GM03348 (cell line): ENCODE results near the gene OSGIN1.
"Not testable (repeated sequence)": the region's sequence is repeated elsewhere in the genome, so short reads cannot be mapped to it uniquely, and the experiment has no call there.

Source experiments
- DNase-seq: peaks from one replicate; pipeline ENCODE4 v3.0.0; 2012; ENCODE audit warnings: low spot score

OSGIN1 gene

DNA sequence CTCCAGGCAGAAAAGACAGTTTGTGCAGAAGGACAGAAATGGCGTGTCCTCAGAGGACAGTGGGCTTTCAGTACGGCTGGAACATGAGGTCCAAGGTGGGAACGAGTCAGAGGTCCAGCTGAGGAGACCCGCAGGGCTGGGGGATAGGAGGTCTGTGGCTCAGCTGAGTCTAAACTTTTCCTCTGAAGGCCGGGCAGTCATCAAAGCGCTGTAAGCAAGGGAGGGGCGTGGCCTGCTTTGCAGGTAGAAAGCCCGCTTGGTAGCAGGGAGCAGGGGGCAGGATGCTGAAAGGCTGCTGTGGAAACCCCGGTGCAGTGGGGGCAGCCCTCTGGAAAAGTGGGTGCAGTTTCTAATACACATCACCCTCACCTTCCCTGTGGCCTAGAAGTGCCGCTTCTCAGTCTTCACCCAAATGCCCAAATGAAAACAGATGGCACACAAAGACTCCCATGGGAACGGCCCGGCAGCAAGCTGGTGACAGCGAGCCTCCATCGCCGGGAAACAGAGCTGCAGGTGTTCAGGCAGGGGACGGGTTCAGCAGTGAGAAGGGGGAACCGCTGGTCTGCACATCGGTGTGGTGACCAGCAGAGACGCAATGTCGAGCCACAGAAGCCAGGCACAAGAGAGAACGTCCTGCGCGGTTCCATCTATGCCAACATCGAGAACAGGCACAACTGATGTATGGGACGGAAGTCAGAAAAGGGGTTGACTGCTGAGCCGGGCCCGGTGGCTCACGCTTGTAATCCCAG is 12.2 kb upstream of the OSGIN1 start:
- DNase-seq = no peak

DNA sequence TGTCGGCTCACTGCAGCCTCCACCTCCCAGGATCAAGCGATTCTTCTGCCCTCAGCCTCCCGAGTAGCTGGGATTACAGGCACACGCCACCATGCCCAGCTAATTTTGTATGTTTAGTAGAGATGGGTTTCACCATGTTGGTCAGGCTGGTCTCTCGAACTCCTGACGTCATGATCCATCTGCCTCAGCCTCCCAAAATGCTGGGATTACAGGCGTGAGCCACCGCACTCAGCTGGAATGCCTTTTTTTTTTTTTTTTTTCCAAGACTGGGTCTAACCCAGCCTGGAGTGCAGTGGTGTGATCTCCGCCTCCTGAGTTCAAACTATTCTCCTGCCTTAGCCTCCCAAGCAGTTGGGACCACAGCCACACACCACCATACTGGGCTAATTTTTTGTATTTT is 11.5 kb upstream of the OSGIN1 start:
- not testable (repeated sequence) for DNase-seq

DNA sequence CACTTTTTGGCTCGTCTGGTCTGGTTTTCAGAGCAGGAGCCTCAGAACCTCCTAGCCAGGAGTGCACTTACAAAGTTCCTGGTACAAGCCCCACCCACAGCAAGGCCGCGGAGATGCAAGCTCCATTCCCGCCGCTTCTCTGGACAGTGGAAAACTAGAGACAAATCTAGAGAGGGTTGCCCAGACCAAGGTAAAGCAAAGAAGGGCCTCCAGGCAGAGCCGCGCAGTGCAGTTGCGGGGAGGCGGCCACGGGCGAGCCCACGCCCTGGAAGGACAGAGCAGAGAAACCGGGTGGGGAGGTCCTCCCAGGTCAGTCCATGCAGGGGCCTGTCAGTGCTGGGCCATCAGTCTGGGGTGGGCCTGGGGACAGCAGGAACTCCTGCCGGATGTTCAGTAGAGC is 11.0 kb upstream of the OSGIN1 start:
- DNase-seq = no peak

DNA sequence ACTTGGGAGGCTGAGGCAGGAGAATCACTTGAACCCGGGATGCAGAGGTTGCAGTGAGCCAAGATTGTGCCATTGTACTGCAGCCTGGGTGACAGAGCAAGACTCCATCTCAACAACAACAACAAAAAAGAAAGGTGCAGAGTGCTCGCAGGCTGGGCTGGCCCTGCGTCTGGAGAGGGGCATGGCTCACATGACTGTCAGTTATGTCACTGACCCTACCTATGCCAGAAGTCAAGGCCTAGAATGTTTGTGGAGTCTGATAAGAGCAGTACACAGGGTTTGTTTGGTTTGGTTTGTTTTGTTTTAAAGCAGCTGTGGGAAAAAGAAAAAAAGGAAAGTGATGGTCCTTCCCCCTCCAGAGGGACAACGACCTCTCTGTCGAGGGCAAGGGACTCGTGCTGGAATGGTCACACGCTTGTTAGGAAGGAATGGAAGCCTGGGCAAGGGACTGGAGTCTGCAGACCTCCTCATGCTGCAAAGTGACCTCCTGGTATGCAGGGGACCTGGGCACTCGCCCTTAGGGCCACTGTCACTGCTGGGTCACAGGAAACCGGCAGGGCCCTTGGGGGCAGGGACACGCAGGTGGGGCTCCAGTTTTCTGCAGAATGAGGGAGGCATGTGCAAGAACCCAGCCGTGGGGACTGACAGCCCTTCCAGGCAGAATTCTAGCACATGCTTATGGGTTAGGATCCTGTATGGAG is 10.1 kb upstream of the OSGIN1 start:
- DNase-seq = no peak

DNA sequence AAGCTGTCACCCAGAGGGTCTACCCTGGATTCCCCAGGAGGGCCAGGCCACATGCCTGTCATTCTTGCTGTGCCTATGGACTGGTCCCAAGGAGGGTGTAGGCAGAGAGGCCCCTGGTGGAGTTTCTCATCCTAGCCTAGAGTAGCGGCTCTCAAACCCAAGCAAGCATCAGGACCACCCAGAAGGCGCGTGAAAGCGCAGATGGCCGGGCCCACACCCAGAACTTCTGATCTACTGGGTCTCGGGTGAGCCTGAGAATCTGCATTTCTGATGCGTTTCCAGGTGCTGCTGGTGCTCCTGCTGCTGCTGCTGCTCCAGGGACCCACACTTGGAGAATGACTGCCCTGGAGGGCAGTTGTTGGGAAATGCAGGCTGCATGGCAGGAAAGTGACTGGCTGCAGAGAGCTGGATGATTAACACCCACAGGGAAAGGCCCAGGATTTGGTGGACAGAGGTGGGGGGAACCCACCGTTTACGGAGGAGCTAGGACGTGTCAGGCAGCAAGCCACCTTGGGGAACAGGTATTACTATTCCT is 9.5 kb upstream of the OSGIN1 start:
- DNase-seq = no peak

DNA sequence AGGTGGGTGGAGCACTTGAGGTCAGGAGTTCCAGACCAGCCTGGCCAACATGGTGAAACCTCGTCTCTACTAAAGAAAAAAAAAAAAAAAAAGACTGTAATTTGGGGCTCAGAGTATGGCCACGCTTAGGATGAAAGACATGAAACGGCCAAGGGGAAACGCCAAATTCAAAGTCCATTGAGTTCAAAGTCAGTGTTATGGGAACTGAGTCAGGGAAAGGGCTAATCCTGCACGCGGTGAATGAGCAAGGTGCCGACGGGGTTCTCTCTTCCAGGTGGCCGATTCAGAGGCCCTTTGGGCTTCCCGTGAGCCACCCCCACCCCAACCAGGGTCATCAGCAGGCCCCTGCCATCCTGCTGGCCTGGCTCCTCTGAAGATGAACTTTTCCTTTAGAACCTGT is 7.5 kb upstream of the OSGIN1 start:
- no peak for DNase-seq

DNA sequence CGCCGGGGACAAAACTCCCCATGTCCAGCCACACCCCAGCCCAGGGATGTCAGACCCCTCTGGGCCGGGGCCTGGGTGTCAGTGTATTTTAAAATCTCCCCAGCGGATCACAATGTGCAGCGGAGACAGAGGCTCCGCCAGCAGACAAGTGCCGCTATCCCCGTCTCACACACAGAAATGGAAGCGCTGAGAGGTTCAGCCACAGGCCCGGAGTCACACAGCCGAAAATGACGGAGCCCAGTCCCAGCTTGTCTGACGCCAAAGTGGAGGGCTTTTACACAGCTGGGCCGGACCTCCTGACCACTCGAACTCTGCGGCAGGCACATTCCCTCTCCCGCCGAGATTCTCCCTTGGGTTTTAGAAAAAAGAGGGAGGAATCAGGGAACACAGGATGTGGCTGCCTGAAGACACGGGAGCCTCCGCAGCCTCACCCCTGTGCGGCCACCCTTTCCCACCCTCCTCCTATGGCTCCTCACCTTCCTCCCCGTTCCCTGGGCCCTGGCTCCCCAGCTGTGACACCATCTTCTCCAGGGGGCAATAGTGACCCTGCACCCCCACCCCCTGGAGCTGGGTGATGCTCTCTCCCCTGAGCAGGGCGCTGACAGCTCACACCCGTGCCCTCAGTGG is 6.8 kb upstream of the OSGIN1 start:
- DNase-seq = no peak

DNA sequence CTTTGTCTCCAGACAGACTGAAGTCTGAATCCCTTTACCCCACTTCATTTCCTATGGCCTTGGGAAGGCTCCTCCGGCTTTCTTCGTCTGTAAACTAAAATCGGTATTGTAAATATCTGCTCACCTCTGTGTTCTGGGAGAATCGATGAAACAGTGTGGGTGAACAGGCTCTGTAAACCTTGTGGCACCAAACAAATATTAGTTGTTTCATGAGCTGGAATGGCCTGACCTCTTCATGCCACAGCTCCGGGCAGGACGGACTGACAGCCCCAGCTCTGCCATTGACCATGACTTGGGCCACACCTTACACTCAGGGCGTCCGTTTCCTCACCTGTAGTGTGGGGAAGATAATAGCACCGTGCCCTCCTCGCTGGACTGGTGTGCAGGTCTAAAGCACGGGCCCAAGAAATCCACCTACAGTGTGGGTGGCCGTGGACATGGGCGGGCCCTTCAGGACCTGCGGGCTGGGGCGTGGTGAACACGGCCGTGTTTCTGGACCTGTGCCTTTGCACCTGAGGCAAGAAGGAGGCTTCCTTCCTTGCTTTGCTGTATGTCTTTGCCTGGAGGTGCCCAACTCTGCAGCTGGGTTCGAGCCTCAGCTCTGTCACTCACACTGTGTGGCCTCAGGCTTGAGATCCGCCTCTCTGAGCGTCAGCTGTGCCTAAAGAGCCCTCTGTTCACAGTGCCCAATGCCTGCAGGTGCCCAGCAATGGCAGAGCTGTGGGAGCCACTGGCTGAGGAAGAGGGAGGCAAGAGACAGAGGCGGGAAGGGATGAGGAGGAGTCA is 6.1 kb upstream of the OSGIN1 start:
- DNase-seq = no peak

DNA sequence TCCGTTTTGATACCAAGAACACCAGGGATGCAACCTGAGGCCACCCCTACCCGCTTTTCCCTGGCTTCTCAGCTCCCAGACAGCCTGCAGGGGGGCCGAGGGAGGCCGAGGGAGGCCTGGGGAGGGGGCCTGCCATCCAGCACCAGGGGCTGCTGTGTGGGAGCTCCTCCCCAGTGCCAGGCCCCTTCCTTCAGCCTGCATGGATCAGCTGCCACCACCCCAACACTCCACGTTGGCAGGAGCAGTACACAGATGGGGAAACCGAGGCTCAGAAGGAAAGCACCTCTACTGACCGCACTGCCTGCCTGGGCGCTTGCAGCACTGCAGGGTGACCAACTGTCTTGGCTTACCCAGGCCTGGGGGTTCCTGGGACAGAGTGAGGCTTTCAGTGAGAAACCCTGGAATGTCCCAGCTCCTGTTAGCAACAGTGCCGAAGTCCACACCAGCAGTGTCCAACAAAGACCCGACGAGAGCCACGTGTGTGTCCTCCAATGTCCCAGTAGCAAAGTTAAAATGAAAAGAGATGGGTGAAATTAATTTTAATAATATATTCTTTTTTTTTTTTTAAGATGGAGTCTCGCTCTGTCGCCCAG is 5.3 kb upstream of the OSGIN1 start:
- DNase-seq = no peak

DNA sequence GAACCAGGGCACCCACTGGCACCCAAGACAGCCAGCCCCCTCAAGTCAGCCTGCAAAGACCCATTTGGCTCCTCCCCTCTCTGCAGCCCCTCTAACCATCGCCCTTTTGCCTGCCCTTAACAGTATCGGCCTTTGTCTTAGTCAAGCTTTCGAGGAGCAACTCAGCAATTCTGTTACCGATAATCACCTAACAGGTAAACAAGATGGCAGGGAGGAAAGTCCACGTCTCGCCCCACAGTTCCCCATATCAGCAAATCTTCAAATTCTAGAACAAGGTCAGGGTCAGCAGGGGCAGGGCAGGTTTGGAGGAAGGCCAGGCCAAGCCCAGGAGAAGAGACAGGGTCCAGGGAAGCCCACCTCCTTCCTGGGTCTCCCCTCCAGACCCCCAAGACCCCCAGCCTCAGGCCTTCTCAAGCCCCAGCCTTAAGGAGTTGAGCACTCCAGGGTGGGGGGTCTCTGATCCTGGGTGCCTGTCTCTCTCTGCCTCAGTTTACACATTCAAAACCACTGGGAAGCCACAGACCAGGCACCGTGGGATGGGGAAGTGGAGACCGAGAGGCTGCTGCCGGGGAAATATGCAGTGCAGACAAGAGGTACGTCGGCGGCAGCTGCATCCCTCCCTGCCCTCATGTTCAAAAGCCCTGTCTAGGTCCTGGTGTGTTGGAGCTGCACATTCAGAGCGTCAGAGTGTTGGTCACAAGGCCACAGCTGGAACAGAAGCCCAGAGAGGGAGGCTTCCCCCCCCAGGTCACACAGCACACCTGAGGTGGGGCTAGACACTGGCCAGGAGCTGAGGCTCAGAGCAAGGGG is 3.9 kb upstream of the OSGIN1 start:
- no peak for DNase-seq

DNA sequence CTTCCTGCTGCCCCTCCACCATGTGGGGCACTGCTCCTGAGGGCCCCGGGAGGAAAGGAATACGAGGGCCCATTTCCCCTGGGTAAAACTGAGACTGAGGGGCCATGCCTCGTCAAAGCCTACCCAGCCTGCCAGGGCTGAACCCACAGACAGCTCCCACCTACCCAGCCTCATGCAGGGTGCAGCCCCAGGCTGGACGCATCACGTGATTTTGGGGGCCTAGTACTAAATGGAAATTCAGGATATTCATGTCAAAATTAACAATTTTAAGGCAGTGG is 3.4 kb upstream of the OSGIN1 start:
- no peak for DNase-seq

DNA sequence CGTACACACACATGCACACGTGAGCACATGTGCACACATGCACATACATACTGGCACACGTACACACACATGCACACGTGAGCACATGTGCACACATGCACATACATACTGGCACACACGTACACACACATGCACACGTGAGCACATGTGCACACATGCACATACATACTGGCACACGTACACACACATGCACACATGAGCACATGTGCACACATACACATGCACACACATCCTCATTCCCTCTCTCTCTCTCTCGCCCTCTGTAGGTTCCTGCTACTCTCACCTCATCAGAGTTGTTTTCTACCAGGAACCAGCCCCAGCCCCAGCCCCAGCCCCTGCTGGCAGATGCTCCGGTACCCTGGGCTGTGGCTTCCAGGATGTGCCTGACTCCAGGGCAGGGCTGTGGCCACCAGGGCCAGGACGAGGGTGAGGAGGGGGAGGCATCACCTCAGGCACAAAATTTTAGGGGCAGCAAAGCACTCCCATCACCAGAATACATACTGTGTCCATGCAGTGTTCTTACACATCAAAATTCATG is 2.1 kb upstream of the OSGIN1 start:
- not testable (repeated sequence) for DNase-seq

DNA sequence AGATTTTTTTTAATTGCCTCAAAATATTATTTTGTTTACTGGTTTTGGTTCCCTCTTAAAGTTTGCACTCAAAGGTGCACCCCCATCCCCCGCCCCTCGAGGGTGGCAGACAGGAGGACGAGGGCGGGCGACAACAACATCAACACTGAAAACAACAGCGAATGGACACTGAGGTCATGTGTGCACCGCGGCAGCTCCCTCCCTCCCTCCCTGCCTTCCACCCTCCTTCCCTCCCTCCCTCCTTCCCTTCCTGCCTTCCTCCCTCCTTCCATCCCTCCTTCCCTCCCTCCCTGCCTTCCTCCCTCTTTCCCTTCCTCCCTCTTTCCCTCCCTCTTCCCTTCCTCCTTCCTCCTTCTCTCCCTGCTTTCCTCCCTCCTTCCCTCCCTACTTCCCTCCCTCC is 1.5 kb upstream of the OSGIN1 start:
- DNase-seq = no peak

DNA sequence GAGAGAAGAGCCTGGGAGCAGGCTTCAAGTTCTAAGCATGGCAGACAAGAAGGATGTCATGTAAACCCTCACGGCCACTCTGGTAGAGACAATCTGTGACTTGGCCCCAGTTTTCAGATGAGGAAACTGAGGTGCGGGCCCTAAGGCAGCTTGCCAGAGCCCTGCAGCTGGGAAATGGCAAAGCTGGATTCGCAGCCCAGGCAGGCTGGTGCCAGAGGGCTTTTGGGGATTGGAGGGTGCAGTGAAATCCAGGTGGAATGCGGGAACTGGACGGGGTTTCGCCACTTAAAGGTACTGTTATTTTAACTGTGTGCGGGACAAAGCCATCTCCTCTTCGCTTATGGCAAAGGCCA is 477 bp upstream of the OSGIN1 start:
- DNase-seq = peak; percentile 66

DNA sequence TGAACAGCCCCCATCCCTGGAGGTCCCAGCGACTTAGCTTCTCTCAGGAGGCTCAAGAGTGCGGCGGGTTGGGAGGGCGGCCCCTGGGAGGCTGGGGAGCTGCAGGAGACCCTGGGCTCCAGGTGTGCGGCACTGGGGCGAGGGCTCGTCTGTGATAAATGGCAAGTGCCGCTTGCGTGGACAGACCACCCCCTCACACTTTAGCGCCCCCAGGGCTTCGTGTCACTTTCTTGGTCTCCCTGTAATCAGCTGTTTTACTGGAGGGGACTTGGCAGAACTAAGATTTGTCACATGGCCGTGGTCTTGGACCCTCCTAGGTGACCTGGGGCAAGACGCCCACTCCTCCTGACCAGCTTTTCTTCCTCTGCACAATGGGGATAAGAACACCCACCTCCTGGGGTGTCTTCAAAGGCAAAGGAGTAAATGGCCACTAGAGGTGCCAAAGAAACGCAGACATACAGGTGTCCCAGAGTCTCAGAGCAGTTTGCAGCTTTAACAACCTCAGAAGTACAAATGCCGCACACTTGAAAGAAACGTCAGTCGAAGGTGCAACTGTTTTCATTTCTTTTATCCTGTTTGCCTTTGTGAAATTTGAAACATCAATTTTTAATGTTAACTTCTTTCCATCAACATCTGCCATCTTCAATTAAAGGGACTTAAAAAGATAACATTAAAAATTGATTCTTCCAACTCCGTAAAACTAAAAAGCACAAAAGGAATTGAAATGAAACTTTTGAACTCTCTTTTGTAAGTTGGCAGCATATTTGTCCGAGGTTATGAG is 946 bp downstream of the OSGIN1 start:
- DNase-seq = no peak

DNA sequence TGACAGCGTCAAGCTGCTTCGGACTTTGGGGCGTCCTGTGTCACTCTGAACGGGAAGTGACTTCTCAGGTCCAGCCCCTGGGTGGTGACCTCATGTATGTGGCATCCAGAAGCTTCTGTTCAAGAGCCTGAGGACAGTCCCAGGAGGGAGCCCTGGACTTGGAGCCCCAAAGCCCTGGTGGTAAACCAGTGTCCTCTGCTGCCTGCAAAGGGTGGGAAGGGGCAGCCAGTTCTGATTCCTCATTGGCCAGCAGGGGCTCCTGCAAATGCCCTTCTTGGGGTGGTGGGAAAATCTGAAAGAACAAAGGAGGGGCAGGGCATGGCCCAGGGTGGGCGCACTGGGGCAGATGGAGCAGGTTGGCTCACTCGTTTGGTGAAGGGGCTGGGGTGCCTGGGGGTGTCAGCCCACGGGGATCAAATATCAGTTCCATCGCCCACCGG is 1.6 kb downstream of the OSGIN1 start:
- peak; percentile 66 for DNase-seq

DNA sequence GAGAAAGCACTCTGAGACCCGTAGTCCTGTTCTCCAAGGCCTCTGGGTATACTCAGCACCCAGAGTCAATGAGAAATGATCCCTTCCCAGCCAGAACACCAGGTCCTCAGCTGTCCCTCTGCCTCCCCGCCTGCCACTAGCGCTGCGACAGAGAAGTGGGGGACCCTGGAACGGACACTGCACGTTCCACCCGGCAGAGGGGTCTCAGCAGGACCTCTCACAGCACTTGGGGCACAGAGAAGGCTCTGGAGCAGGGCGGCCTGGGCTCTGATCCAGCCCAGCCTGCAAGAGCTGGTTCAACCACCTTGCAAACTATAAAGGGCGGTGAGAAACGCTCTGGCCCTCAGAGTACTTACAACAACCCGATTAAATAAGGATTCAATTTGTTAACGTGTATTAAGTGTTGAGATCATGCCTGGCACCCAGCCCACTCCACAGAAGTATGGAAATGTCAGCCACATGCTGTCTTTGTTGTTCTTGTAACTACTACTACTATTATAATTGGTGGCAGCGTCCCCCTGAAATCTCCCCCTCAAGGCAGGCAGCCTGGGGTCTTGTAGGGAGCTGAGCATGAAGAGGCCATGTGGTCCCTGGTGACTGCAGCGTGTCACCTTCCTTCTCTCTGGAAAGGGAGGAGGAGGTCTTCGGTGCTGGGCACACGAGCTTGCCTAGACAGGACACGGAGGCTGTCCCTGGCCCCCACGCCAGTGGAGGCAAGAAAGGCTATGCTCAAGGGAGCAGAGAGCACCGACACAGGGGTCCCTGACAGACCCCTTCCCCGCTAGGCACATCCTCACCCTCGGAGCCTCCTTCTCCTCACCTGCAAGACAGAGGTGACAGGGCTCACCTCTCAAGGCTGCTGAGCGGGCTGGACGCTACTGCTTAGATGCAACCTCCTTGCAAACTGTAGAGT is 2.4 kb downstream of the OSGIN1 start:
- no peak for DNase-seq

DNA sequence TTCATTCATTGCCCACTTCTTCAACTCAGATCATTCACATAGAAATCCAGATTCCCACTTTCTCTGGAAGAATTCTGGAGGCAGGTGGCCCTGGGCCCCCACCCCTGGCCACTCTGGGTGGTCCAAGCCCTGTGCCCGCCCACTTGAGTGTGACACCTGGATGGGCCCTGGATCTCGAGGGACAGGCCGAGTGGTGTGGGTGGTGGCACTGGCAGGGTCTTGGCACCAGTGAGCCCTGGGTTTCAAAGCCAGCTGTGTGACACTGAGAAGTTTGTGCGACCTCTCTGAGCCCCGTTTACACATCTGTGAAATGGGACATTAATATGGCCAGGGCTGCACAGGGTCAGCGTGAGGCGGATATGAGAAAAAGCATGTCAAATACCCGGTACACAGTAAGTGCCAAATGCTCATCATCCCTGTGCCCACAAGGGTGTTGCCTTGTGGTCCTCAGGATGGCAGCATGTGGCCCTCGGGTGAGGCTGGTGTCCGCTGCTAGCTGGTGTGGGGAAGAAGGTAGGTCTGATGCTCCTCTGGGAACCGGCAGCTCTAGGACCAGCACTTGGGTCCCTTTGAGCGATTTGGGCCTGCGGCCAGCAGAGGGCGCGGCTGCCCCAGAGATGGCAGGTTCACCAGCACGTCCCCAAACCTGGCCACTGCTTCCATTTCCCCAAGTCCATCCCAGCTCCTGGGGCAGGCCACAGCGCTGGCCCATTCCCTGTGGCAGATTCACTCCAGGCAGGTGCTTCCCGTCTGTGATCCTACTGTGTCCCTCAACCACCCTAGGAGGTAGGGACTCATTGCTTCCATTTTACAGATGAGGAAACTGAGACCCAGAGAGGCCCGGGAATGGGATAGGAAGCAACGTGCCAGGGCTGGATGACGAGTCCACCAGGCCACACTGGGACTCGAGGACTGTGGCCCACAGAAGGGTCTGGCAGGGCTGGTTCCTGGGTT is 3.6 kb downstream of the OSGIN1 start:
- DNase-seq = peak; percentile 81
